Adipocyte (in vitro differentiated cells): Measurements from ENCODE around the gene GOLGA2.

Experiments
- DNase-seq: peaks from one replicate; pipeline ENCODE4 v3.0.0-alpha.2; 2015; ENCODE audit warnings: low read depth
- H3K27me3 ChIP-seq: replicated peaks from 2 replicates; pipeline ENCODE4 v1.7.0; 2013; ENCODE audit warnings: mild to moderate bottlenecking, low read length, moderate library complexity; ENCODE audit not compliant: control insufficient read depth, insufficient read depth
- H3K36me3 ChIP-seq: 2 replicates; pipeline ENCODE4 v1.7.0; 2013; ENCODE audit warnings: low read length, mild to moderate bottlenecking, moderate library complexity; ENCODE audit not compliant: control insufficient read depth, insufficient read depth, severe bottlenecking
- H3K4me1 ChIP-seq: 2 replicates; pipeline ENCODE4 v1.7.0; 2013; ENCODE audit warnings: mild to moderate bottlenecking, low read length, moderate library complexity; ENCODE audit not compliant: control insufficient read depth, insufficient read depth
- H3K4me3 ChIP-seq: 2 replicates; pipeline ENCODE4 v1.7.0; 2013; ENCODE audit warnings: mild to moderate bottlenecking, low read length, moderate library complexity
- H3K9ac ChIP-seq: 2 replicates; pipeline ENCODE4 v1.7.0; 2013; ENCODE audit warnings: mild to moderate bottlenecking, low read length, moderate library complexity
- H3K9me3 ChIP-seq: 2 replicates; pipeline ENCODE4 v1.7.0; 2013; ENCODE audit warnings: mild to moderate bottlenecking, low read length, moderate library complexity; ENCODE audit not compliant: control insufficient read depth

Gene GOLGA2

GRCh38 chr9:128309551-128309950, 33.7 kb upstream of the GOLGA2 start:
- H3K36me3 ChIP-seq, result peaks cover 39% of the 10 kb centered on the region
- H3K4me1 ChIP-seq, result peaks cover 17% of the 10 kb centered on the region
- no peaks in the 10 kb centered on the region for H3K27me3 ChIP-seq
- H3K9ac ChIP-seq, result no peak overlapping the region
- no peaks in the 10 kb centered on the region for H3K9me3 ChIP-seq
- no peak for DNase-seq
- no peak overlapping the region for H3K4me3 ChIP-seq

- H3K4me1 ChIP-seq, result peaks cover 26% of the 10 kb centered on the region
- H3K9me3 ChIP-seq, result no peaks in the 10 kb centered on the region
These were observed 29.1 kb upstream of the GOLGA2 start for GRCh38 chr9:128304971-128305288.

GRCh38 chr9:128304136-128304970, 28.5 kb upstream of the GOLGA2 start:
- Histone ChIP-seq H3K4me3 (no peak overlapping the region), H3K9ac (no peak overlapping the region), H3K27me3 (no peaks in the 10 kb centered on the region), H3K4me1 (peaks cover 26% of the 10 kb centered on the region), H3K36me3 (peaks cover 7% of the 10 kb centered on the region), H3K9me3 (no peaks in the 10 kb centered on the region)
- DNase-seq, result no peak

More at GRCh38 chr9:128304971-128305288, 29.1 kb upstream of the GOLGA2 start:
- Histone ChIP-seq H3K36me3 (peaks cover 12% of the 10 kb centered on the region), H3K27me3 (no peaks in the 10 kb centered on the region), H3K4me3 (no peak overlapping the region), H3K9ac (no peak overlapping the region)
- no peak for DNase-seq

GRCh38 chr9:128298535-128299482, 23.0 kb upstream of the GOLGA2 start:
- Histone ChIP-seq H3K27me3 (no peaks in the 10 kb centered on the region), H3K36me3 (no peaks in the 10 kb centered on the region), H3K4me1 (peaks cover 18% of the 10 kb centered on the region), H3K9me3 (no peaks in the 10 kb centered on the region), H3K9ac (no peak overlapping the region), H3K4me3 (no peak overlapping the region)
- no peak for DNase-seq

GRCh38 chr9:128297221-128297773, 21.5 kb upstream of the GOLGA2 start:
- peaks cover 18% of the 10 kb centered on the region for H3K4me1 ChIP-seq
- H3K27me3 ChIP-seq, result no peaks in the 10 kb centered on the region

GRCh38 chr9:128296340-128297220, 20.8 kb upstream of the GOLGA2 start:
- Histone ChIP-seq H3K4me1 (peaks cover 18% of the 10 kb centered on the region), H3K27me3 (no peaks in the 10 kb centered on the region), H3K9ac (peak overlapping the region; percentile 23), H3K9me3 (no peaks in the 10 kb centered on the region), H3K4me3 (no peak overlapping the region), H3K36me3 (no peaks in the 10 kb centered on the region)
- DNase-seq, result no peak

More at GRCh38 chr9:128297221-128297773, 21.5 kb upstream of the GOLGA2 start:
- no peak overlapping the region for H3K9ac ChIP-seq
- H3K36me3 ChIP-seq, result no peaks in the 10 kb centered on the region
- DNase-seq, result no peak
- H3K4me3 ChIP-seq, result no peak overlapping the region
- no peaks in the 10 kb centered on the region for H3K9me3 ChIP-seq

- H3K4me1 ChIP-seq, result peaks cover 14% of the 10 kb centered on the region
- no peaks in the 10 kb centered on the region for H3K36me3 ChIP-seq
- H3K4me3 ChIP-seq, result no peak overlapping the region
- no peaks in the 10 kb centered on the region for H3K9me3 ChIP-seq
- no peak for DNase-seq
- H3K27me3 ChIP-seq, result no peaks in the 10 kb centered on the region
- no peak overlapping the region for H3K9ac ChIP-seq
These were observed 18.3 kb upstream of the GOLGA2 start for GRCh38 chr9:128294142-128294541.

- peaks cover 8% of the 10 kb centered on the region for H3K36me3 ChIP-seq
- H3K9ac ChIP-seq, result no peak overlapping the region
- no peak for DNase-seq
- H3K9me3 ChIP-seq, result no peaks in the 10 kb centered on the region
- no peak overlapping the region for H3K4me3 ChIP-seq
- H3K27me3 ChIP-seq, result no peaks in the 10 kb centered on the region
- H3K4me1 ChIP-seq, result peaks cover 14% of the 10 kb centered on the region
These were observed 17.3 kb upstream of the GOLGA2 start for GRCh38 chr9:128293091-128293490.

GRCh38 chr9:128292009-128292408, 16.2 kb upstream of the GOLGA2 start:
- no peaks in the 10 kb centered on the region for H3K27me3 ChIP-seq
- H3K9ac ChIP-seq, result no peak overlapping the region
- DNase-seq, result no peak
- H3K4me3 ChIP-seq, result no peak overlapping the region
- H3K36me3 ChIP-seq, result peaks cover 10% of the 10 kb centered on the region
- H3K4me1 ChIP-seq, result peaks cover 11% of the 10 kb centered on the region
- no peaks in the 10 kb centered on the region for H3K9me3 ChIP-seq

- H3K4me1 ChIP-seq, result no peaks in the 10 kb centered on the region
- H3K36me3 ChIP-seq, result peaks cover 26% of the 10 kb centered on the region
- no peak overlapping the region for H3K9ac ChIP-seq
- no peak overlapping the region for H3K4me3 ChIP-seq
- H3K9me3 ChIP-seq, result no peaks in the 10 kb centered on the region
- no peaks in the 10 kb centered on the region for H3K27me3 ChIP-seq
- DNase-seq, result no peak
These were observed 12.6 kb upstream of the GOLGA2 start for GRCh38 chr9:128288273-128289004.
